ENCODE results near the gene KITLG. TPM values are rescaled to one million over a fixed set of nuclear protein-coding genes. Genes with fewer than 3 reads are reported as not detected.

The KITLG gene
- polyA plus RNA-seq, 1 donor (not counting 4 experiments of a cell fraction or from before 2014, with no cell fraction given) = 21.2 TPM

- H3K4me1 ChIP-seq (ENCODE audit: control insufficient read depth, extremely low read depth, insufficient read depth, low read length) = no peaks in the 10 kb centered on the region
- no peak overlapping the region for H3K27ac ChIP-seq (ENCODE audit: control insufficient read depth, insufficient read depth, low read length)
- dilution Hi-C loops (cut with MboI; ENCODE audit: extremely low pct_ligation_motif_present, low sequenced_read_pairs) = no loop called here
- no peak overlapping the region for H3K9ac ChIP-seq (ENCODE audit: control insufficient read depth, extremely low read depth, insufficient read depth, low read length)
- no peak overlapping the region for H3K4me2 ChIP-seq (ENCODE audit: control insufficient read depth, extremely low read depth, insufficient read depth, low read depth, low read length)
- no peaks in the 10 kb centered on the region for H4K20me1 ChIP-seq (ENCODE audit: control insufficient read depth, extremely low read depth, insufficient read depth, low read length)
- H3K27me3 ChIP-seq (ENCODE audit: control insufficient read depth, extremely low read depth, insufficient read depth, low read length) = no peaks in the 10 kb centered on the region
- H3K4me3 ChIP-seq (ENCODE audit: control insufficient read depth in 2 of 3, extremely low read depth in 1 of 3, insufficient read depth in 2 of 3, low read depth in 1 of 3, low read length in 3 of 3) = no peak overlapping the region
- no peaks in the 10 kb centered on the region for H3K79me2 ChIP-seq (ENCODE audit: control insufficient read depth, insufficient read depth, low read length)
- H3K9me1 ChIP-seq (ENCODE audit: control insufficient read depth, extremely low read depth, insufficient read depth, low read length) = no peaks in the 10 kb centered on the region
- no peak overlapping the region for H2AFZ ChIP-seq (ENCODE audit: control insufficient read depth, low read length)
- no peaks in the 10 kb centered on the region for H3K9me3 ChIP-seq (ENCODE audit: control insufficient read depth, low read depth, low read length)
- DNase-seq (ENCODE audit: low read depth, low spot score) = no peak
- H3K36me3 ChIP-seq (ENCODE audit: control insufficient read depth in 2 of 2, extremely low read depth in 1 of 2, insufficient read depth in 2 of 2, low read length in 2 of 2) = no peaks in the 10 kb centered on the region
- TF ChIP-seq EZH2 (IDR thresholded peaks at IDR 0.05; ENCODE audit: low read length) (no peak), CTCF (optimal IDR thresholded peaks at IDR 0.05 in 1 of 3, IDR thresholded peaks at IDR 0.05 in 1 of 3, conservative IDR thresholded peaks at IDR 0.05 in 1 of 3; ENCODE audit: extremely low read depth in 1 of 3, insufficient read depth in 2 of 3, low read length in 3 of 3) (no peak)
- no peak for FAIRE-seq
Measured at GRCh38 chr12:88450136-88450535, 130.1 kb downstream of the KITLG start.

- H3K9ac ChIP-seq (ENCODE audit: control insufficient read depth, extremely low read depth, insufficient read depth, low read length) = no peak overlapping the region
- dilution Hi-C loops (cut with MboI; ENCODE audit: extremely low pct_ligation_motif_present, low sequenced_read_pairs) = no loop called here
- no peak overlapping the region for H3K27ac ChIP-seq (ENCODE audit: control insufficient read depth, insufficient read depth, low read length)
- no peak overlapping the region for H3K4me3 ChIP-seq (ENCODE audit: control insufficient read depth in 2 of 3, extremely low read depth in 1 of 3, insufficient read depth in 2 of 3, low read depth in 1 of 3, low read length in 3 of 3)
- TF ChIP-seq EZH2 (IDR thresholded peaks at IDR 0.05; ENCODE audit: low read length) (no peak), CTCF (optimal IDR thresholded peaks at IDR 0.05 in 1 of 3, IDR thresholded peaks at IDR 0.05 in 1 of 3, conservative IDR thresholded peaks at IDR 0.05 in 1 of 3; ENCODE audit: extremely low read depth in 1 of 3, insufficient read depth in 2 of 3, low read length in 3 of 3) (no peak)
- no peaks in the 10 kb centered on the region for H3K36me3 ChIP-seq (ENCODE audit: control insufficient read depth in 2 of 2, extremely low read depth in 1 of 2, insufficient read depth in 2 of 2, low read length in 2 of 2)
- H3K4me2 ChIP-seq (ENCODE audit: control insufficient read depth, extremely low read depth, insufficient read depth, low read depth, low read length) = peak overlapping the region; percentile 6
- FAIRE-seq (peak; percentile 29), DNase-seq (ENCODE audit: low read depth, low spot score) (no peak)
- no peaks in the 10 kb centered on the region for H3K9me3 ChIP-seq (ENCODE audit: control insufficient read depth, low read depth, low read length)
- no peaks in the 10 kb centered on the region for H3K27me3 ChIP-seq (ENCODE audit: control insufficient read depth, extremely low read depth, insufficient read depth, low read length)
- H3K9me1 ChIP-seq (ENCODE audit: control insufficient read depth, extremely low read depth, insufficient read depth, low read length) = no peaks in the 10 kb centered on the region
- H3K4me1 ChIP-seq (ENCODE audit: control insufficient read depth, extremely low read depth, insufficient read depth, low read length) = no peaks in the 10 kb centered on the region
- no peaks in the 10 kb centered on the region for H4K20me1 ChIP-seq (ENCODE audit: control insufficient read depth, extremely low read depth, insufficient read depth, low read length)
- H3K79me2 ChIP-seq (ENCODE audit: control insufficient read depth, insufficient read depth, low read length) = no peaks in the 10 kb centered on the region
- peak overlapping the region; percentile 41 for H2AFZ ChIP-seq (ENCODE audit: control insufficient read depth, low read length)
Measured at GRCh38 chr12:88448337-88448915, 131.8 kb downstream of the KITLG start.

All from keratinocyte (primary cell).